Measurements from ENCODE around the gene NR3C1.
A peak's percentile ranks its signal among the peaks of the same experiment; 100 is the strongest.

Gene NR3C1

GRCh38 chr5:143244990-143245389 lies 158.5 kb downstream of the NR3C1 start:
- Histone ChIP-seq H3K27ac (ENCODE audit: poor library complexity, severe bottlenecking) (peak overlapping the region; percentile 100), H3K27me3 (ENCODE audit: insufficient read depth, poor library complexity, severe bottlenecking) (no peaks in the 10 kb centered on the region), H3K9me3 (ENCODE audit: severe bottlenecking) (no peaks in the 10 kb centered on the region), H3K36me3 (ENCODE audit: low read depth) (no peaks in the 10 kb centered on the region), H3K4me1 (ENCODE audit: insufficient read depth, poor library complexity, severe bottlenecking) (peaks cover 64% of the 10 kb centered on the region), H3K4me3 (ENCODE audit: severe bottlenecking) (no peak overlapping the region)
- TF ChIP-seq CTCF (IDR thresholded peaks at IDR 0.05; ENCODE audit: poor library complexity, severe bottlenecking): no peak
- ATAC-seq (ENCODE audit: low read depth) (no peak), DNase-seq (ENCODE audit: low spot score) (no peak)

- ATAC-seq (ENCODE audit: low read depth): peak; percentile 77
These were observed 159.3 kb downstream of the NR3C1 start for GRCh38 chr5:143244000-143244736.

GRCh38 chr5:143243103-143243502 lies 160.4 kb downstream of the NR3C1 start:
- H3K27ac ChIP-seq (ENCODE audit: poor library complexity, severe bottlenecking): peak overlapping the region; percentile 100
- no peak overlapping the region for H3K4me3 ChIP-seq (ENCODE audit: severe bottlenecking)
- peaks cover 51% of the 10 kb centered on the region for H3K4me1 ChIP-seq (ENCODE audit: insufficient read depth, poor library complexity, severe bottlenecking)
- no peaks in the 10 kb centered on the region for H3K27me3 ChIP-seq (ENCODE audit: insufficient read depth, poor library complexity, severe bottlenecking)
- DNase-seq (ENCODE audit: low spot score): no peak
- no peak for ATAC-seq (ENCODE audit: low read depth)
- no peaks in the 10 kb centered on the region for H3K36me3 ChIP-seq (ENCODE audit: low read depth)
- no peaks in the 10 kb centered on the region for H3K9me3 ChIP-seq (ENCODE audit: severe bottlenecking)
- no peak for TF ChIP-seq CTCF (IDR thresholded peaks at IDR 0.05; ENCODE audit: poor library complexity, severe bottlenecking)

More at GRCh38 chr5:143244000-143244736, 159.3 kb downstream of the NR3C1 start:
- no peaks in the 10 kb centered on the region for H3K36me3 ChIP-seq (ENCODE audit: low read depth)
- no peak overlapping the region for H3K4me3 ChIP-seq (ENCODE audit: severe bottlenecking)
- no peaks in the 10 kb centered on the region for H3K9me3 ChIP-seq (ENCODE audit: severe bottlenecking)
- TF ChIP-seq CTCF (IDR thresholded peaks at IDR 0.05; ENCODE audit: poor library complexity, severe bottlenecking): no peak
- peak; percentile 98 for DNase-seq (ENCODE audit: low spot score)
- H3K4me1 ChIP-seq (ENCODE audit: insufficient read depth, poor library complexity, severe bottlenecking): peaks cover 56% of the 10 kb centered on the region
- H3K27ac ChIP-seq (ENCODE audit: poor library complexity, severe bottlenecking): peak overlapping the region; percentile 100
- no peaks in the 10 kb centered on the region for H3K27me3 ChIP-seq (ENCODE audit: insufficient read depth, poor library complexity, severe bottlenecking)

DNA sequence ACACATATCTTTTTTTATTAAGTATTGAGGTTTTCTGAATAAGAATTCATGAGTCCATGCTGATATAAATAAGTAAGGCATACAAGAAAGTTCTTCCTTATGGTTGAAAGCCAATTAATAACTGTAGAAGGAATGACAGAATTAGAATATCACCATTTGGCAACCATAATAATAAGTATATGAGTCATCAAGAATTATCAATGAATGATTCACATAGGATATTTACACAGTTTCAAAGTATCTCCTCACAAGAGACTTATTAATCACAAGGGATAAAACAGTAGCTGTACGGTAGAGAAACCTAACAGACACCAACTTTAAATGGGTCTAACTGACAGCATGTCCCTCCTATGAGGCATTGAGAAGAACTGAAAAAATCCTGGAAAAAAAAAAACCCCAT lies 161.6 kb downstream of the NR3C1 start:
- no peaks in the 10 kb centered on the region for H3K27me3 ChIP-seq (ENCODE audit: insufficient read depth, poor library complexity, severe bottlenecking)
- H3K27ac ChIP-seq (ENCODE audit: poor library complexity, severe bottlenecking): peak overlapping the region; percentile 100
- H3K4me1 ChIP-seq (ENCODE audit: insufficient read depth, poor library complexity, severe bottlenecking): peaks cover 51% of the 10 kb centered on the region
- H3K9me3 ChIP-seq (ENCODE audit: severe bottlenecking): no peaks in the 10 kb centered on the region
- H3K4me3 ChIP-seq (ENCODE audit: severe bottlenecking): no peak overlapping the region
- ATAC-seq (ENCODE audit: low read depth) (peak; percentile 20), DNase-seq (ENCODE audit: low spot score) (no peak)
- no peak for TF ChIP-seq CTCF (IDR thresholded peaks at IDR 0.05; ENCODE audit: poor library complexity, severe bottlenecking)
- no peaks in the 10 kb centered on the region for H3K36me3 ChIP-seq (ENCODE audit: low read depth)

GRCh38 chr5:143239882-143240518 lies 163.5 kb downstream of the NR3C1 start:
- ATAC-seq (ENCODE audit: low read depth) (no peak), DNase-seq (ENCODE audit: low spot score) (no peak)
- no peaks in the 10 kb centered on the region for H3K27me3 ChIP-seq (ENCODE audit: insufficient read depth, poor library complexity, severe bottlenecking)
- H3K4me3 ChIP-seq (ENCODE audit: severe bottlenecking): no peak overlapping the region
- TF ChIP-seq CTCF (IDR thresholded peaks at IDR 0.05; ENCODE audit: poor library complexity, severe bottlenecking): no peak
- peak overlapping the region; percentile 100 for H3K27ac ChIP-seq (ENCODE audit: poor library complexity, severe bottlenecking)
- H3K9me3 ChIP-seq (ENCODE audit: severe bottlenecking): no peaks in the 10 kb centered on the region
- H3K4me1 ChIP-seq (ENCODE audit: insufficient read depth, poor library complexity, severe bottlenecking): peaks cover 47% of the 10 kb centered on the region
- no peaks in the 10 kb centered on the region for H3K36me3 ChIP-seq (ENCODE audit: low read depth)
